OCI-M2 (cell line): ENCODE results near the gene ANG.
"Not testable (repeated sequence)": the region's sequence is repeated elsewhere in the genome, so short reads cannot be mapped to it uniquely, and the experiment has no call there.

Experiments used
- DNase-seq: peaks from one replicate; lab custom pipeline; 2025; ENCODE audit not compliant: unreplicated experiment; lab: John Stamatoyannopoulos, UW

Gene ANG

GRCh38 chr14:20697273-20698017 lies 8.9 kb downstream of the ANG start:
- DNase-seq, result peak; percentile 79

GRCh38 chr14:20698018-20698329 lies 9.4 kb downstream of the ANG start:
- DNase-seq, result no peak

GRCh38 chr14:20698934-20699333 lies 10.4 kb downstream of the ANG start:
- DNase-seq, result no peak

GRCh38 chr14:20699931-20700330 lies 11.4 kb downstream of the ANG start:
- no peak for DNase-seq

- DNase-seq, result not testable (repeated sequence)
Observed at GRCh38 chr14:20700965-20701364, 12.4 kb downstream of the ANG start.

GRCh38 chr14:20706657-20707355 lies 18.2 kb downstream of the ANG start:
- DNase-seq, result no peak

GRCh38 chr14:20707622-20708021 lies 19.1 kb downstream of the ANG start:
- no peak for DNase-seq

GRCh38 chr14:20711261-20711660 lies 22.7 kb downstream of the ANG start:
- no peak for DNase-seq

- DNase-seq, result no peak
Observed at GRCh38 chr14:20711685-20712084, 23.1 kb downstream of the ANG start.

GRCh38 chr14:20712904-20713303 lies 24.3 kb downstream of the ANG start:
- no peak for DNase-seq

- DNase-seq, result no peak
Observed at GRCh38 chr14:20714593-20715250, 26.2 kb downstream of the ANG start.

- no peak for DNase-seq
Observed at GRCh38 chr14:20719777-20720176, 31.2 kb downstream of the ANG start.

GRCh38 chr14:20720741-20721140 lies 32.2 kb downstream of the ANG start:
- no peak for DNase-seq

GRCh38 chr14:20722016-20722415 lies 33.5 kb downstream of the ANG start:
- DNase-seq, result no peak

- DNase-seq, result no peak
Observed at GRCh38 chr14:20723488-20723887, 34.9 kb downstream of the ANG start.

- DNase-seq, result not testable (repeated sequence)
Observed at GRCh38 chr14:20726121-20726520, 37.6 kb downstream of the ANG start.

GRCh38 chr14:20726531-20726930 lies 38.0 kb downstream of the ANG start:
- DNase-seq, result no peak

GRCh38 chr14:20730891-20731290 lies 42.3 kb downstream of the ANG start:
- no peak for DNase-seq

GRCh38 chr14:20732477-20732876 lies 43.9 kb downstream of the ANG start:
- no peak for DNase-seq

GRCh38 chr14:20732979-20733635 lies 44.5 kb downstream of the ANG start:
- no peak for DNase-seq

- no peak for DNase-seq
Observed at GRCh38 chr14:20733684-20734429, 45.3 kb downstream of the ANG start.
